Measurements from ENCODE around the gene TACR2. TPM values are rescaled to one million over a fixed set of nuclear protein-coding genes. Genes with fewer than 3 reads are reported as not detected.

TACR2 gene
- total RNA-seq, 1 experiment from 2014 or later, result 0.36 TPM

- DNase-seq (ENCODE audit: low read depth), result no peak
These were observed 41.8 kb downstream of the TACR2 start for GRCh38 chr10:69374931-69375306.

DNA sequence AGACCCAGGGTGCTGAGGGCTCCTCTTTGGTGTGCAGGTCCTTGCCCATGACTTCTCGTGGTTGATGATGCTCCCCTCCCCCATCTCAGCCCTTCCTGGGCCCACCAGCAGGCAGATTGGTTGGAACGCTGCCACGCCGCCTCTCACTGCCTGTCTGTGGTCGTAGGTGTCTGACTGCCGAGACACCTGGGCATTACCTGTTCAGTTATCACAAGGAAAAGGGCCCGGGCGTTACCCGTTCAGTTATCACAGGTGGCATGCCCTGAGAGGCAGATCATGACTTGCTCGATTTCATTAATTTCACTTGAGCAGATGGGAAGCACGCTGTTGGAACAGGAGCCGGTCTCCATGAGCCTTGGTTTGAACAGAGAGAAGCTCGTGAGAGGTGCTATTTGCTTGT, 42.5 kb downstream of the TACR2 start:
- DNase-seq (ENCODE audit: low read depth), result no peak

DNA sequence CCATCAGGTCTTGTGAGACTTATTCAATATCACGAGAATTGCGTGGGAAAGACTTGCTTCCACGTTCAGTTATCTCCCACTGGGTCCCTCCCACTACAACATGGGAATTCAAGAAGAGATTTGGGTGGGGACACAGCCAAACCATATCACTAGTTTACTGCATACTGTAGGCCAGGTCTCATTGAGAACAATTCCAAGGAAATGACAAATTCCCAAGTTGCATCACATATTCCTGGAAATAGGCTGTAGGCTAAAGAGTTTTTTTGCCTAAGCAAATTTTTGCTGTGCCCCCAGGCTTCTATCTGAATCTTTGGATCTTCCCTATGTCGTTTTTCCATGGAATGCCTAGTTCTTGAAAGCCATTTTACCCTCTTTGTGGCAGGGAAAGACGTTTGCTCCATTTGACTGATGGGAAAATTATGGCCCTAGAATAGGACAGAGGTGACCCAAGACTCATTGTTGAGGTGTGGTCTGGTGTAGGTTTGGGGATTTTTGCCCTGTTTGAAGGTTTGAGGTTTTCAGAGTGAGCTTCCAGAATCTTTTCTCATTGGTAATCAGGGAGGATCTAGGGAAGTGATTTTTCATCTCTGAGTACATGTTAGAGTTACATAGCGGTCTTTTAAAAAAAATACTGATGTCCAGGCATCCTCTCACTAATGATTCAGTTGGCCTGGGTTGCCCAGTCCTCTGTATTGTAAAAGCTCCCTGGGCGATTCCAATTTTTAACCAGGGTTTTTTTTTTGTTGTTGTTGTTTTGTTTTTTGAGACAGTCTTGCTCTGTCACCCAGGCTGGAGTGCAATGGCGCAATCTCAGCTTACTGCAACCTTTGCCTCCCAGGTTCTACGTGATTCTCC, 44.4 kb downstream of the TACR2 start:
- peak; percentile 40 for DNase-seq (ENCODE audit: low read depth)

- no peak for DNase-seq (ENCODE audit: low read depth)
These were observed 49.2 kb downstream of the TACR2 start for GRCh38 chr10:69367469-69367868.

GRCh38 chr10:69366738-69367137, 50.0 kb downstream of the TACR2 start:
- DNase-seq (ENCODE audit: low read depth), result no peak

DNA sequence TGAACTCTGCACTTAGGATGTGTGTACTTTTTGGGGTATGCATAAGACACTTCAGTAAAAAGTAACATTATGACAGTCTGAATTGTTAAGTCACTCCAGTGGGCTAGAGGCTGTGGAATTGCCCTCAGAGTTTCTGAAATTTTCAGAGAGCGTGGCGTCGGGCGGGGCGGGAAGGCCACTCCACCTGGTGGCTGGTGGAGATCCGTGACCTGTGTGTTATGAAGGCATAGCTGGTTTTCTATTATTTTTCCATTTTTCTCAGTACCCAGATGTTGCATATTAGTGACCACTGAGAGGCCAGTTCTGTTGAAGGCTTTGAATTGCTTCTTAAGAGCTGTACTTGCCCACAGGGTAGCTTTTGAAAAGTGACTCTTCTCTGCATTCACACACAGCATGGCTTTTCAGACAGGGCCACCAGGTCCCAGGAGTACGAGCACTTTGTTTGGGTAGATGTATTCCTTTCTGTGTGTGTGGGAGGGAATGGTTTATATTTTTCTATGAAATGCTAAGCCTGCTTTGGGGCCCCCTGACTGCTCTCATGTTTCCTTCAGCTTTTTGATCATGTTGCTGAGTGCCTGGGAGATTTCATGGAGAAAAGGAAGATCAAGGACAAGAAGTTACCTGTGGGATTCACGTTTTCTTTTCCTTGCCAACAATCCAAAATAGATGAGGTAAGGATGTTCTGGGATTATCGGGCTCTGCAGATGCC, 52.3 kb downstream of the TACR2 start:
- DNase-seq (ENCODE audit: low read depth), result no peak

DNA sequence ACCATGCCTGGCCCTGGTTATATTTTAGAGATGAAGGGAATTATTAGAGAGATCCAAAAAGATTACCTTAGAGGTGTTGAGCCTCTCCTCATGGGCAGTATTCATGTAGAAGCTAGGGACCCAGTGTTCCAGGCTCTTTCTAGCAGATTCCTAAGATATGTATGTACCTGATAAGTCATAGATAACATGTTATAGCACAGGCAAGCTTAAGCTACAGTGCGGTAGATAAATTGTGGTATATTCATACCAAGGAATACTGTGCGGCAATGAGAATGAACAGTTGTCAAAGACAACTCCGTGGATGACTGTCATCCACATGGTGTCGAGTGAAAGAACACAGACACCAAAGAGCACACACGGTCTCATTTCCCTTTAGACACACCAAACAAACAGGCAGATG, 53.1 kb downstream of the TACR2 start:
- DNase-seq (ENCODE audit: low read depth), result no peak

- peak; percentile 90 for DNase-seq (ENCODE audit: low read depth)
These were observed 54.2 kb downstream of the TACR2 start for GRCh38 chr10:69362471-69362954.

DNA sequence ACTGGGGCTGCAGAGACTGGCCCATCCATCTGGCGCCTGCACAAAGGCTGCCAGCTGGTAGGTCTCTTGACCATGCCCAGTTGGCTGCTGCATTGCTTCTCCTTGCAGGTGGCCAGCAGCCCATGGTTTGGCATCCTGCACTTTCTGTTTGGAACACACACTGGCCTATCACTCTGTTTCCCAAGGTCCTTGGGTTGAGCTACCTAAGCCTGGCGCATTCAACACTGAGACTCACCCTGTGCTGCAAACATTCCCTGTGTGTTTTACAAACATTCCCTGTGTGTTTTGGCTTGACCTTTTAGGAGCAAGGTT, 55.5 kb downstream of the TACR2 start:
- no peak for DNase-seq (ENCODE audit: low read depth)

DNA sequence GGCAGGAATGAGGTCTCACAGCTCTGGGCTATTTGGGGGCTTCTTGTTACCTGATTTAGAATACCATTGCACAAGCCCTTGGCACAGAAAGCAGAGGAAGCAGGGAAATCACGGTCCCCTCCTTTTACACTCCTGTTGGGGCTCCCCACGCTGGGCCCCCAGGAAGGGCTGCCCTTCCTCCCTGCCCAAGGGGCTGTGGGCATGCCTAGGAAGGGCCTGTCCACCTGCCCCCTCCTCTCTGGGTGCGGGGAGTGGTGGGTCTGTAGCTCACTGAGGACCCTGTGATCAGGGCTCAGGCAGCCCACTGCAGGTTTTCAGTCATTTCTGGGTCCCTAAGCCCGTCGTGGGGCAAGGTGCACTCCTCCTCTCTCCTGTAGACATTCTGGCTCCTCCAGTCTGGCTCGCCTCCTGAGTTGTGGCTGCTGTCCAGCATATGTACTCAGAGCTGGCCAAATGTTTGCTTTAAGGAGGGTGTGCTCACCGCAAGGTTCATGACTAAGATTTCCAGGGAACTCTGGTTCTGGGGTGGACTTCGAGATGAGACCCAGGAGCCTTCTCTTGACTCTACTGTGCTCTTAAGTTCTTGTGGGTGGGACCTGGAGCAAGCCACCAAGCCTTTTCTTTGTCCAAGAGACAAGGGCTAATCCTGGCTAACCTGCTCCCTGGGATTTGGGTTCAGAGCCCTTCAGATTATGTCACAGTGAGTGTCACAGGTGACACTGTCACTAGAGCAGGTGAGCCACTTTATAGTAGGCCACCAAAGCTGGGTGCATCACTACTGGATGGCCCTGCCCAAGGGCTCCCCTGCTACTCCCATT, 56.0 kb downstream of the TACR2 start:
- peak; percentile 87 for DNase-seq (ENCODE audit: low read depth)

- no peak for DNase-seq (ENCODE audit: low read depth)
These were observed 57.1 kb downstream of the TACR2 start for GRCh38 chr10:69359594-69359993.

GRCh38 chr10:69359148-69359547, 57.6 kb downstream of the TACR2 start:
- DNase-seq (ENCODE audit: low read depth), result no peak

GRCh38 chr10:69358148-69358795, 58.4 kb downstream of the TACR2 start:
- no peak for DNase-seq (ENCODE audit: low read depth)

DNA sequence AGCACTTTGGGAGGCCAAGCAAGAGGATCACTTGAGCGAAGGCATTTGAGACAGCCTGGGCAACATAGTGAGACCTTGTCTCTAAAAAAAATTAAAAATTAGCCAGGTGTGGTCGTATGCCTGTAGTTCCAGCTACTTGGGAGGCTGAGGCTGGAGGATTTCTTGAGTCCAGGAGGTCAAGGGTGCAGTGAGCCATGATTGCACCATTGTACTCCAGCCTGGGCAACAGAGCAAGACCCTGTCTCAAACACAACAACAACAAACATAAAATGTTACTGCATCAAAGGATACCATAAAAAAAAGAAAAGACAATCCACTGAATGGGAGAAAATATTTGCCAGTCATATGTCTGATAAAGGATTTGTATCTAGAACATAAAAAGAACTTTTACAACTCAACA, 60.5 kb downstream of the TACR2 start:
- DNase-seq (ENCODE audit: low read depth), result no peak

- no peak for DNase-seq (ENCODE audit: low read depth)
These were observed 62.6 kb downstream of the TACR2 start for GRCh38 chr10:69353977-69354635.

Other genes starting within 250 kb of the TACR2 start
- 15.3 and 17.5 TPM in 2 replicates for gene SUPV3L1, start 236.7 kb downstream of the TACR2 start, total RNA-seq (2014; rRNA removed; shearing (Covaris generic))
- gene HKDC1, start 196.6 kb downstream of the TACR2 start, total RNA-seq (2014; rRNA removed; shearing (Covaris generic)), result 3.9 and 7.6 TPM in 2 replicates
- gene HK1, start 138.4 kb downstream of the TACR2 start, total RNA-seq (2014; rRNA removed; shearing (Covaris generic)), result 68.6 and 72.7 TPM in 2 replicates
- gene TSPAN15, start 34.5 kb upstream of the TACR2 start, total RNA-seq (2014; rRNA removed; shearing (Covaris generic)), result 23.1 and 29.2 TPM in 2 replicates
- not detected in 2 replicates for gene NEUROG3, start 156.5 kb upstream of the TACR2 start, total RNA-seq (2014; rRNA removed; shearing (Covaris generic))
- gene FAM241B, start 213.3 kb upstream of the TACR2 start, total RNA-seq (2014; rRNA removed; shearing (Covaris generic)), result 0.36 TPM in 1 of 2 replicates, not detected in the other

Measured in RPMI7951 (cell line).